LHCN-M2 (cell line): ENCODE data around the gene LNPEP. TPM values are rescaled to one million over a fixed set of nuclear protein-coding genes. Genes with fewer than 3 reads are reported as not detected.
"Not testable (repeated sequence)": the region's sequence is repeated elsewhere in the genome, so short reads cannot be mapped to it uniquely, and the experiment has no call there.

Experiments used
- DNase-seq: peaks from one replicate; pipeline ENCODE4 v3.0.0-alpha.2; 2012; ENCODE audit warnings: low read depth
- total RNA-seq: library from RNA; depleted of rRNA; stranded (reverse); fragments of >200 nt; gene quantifications from 2 replicates; pipeline ENCODE4 v1.2.3, GENCODE V29; 2014

LNPEP gene
- total RNA-seq, 1 experiment from 2014 or later: 29.5 TPM

- DNase-seq: no peak
Measured at GRCh38 chr5:96928931-96929708, 6.8 kb upstream of the LNPEP start.

GRCh38 chr5:96930058-96930457 is 5.8 kb upstream of the LNPEP start:
- DNase-seq: no peak

- no peak for DNase-seq
Measured at GRCh38 chr5:96930589-96930988, 5.3 kb upstream of the LNPEP start.

DNA sequence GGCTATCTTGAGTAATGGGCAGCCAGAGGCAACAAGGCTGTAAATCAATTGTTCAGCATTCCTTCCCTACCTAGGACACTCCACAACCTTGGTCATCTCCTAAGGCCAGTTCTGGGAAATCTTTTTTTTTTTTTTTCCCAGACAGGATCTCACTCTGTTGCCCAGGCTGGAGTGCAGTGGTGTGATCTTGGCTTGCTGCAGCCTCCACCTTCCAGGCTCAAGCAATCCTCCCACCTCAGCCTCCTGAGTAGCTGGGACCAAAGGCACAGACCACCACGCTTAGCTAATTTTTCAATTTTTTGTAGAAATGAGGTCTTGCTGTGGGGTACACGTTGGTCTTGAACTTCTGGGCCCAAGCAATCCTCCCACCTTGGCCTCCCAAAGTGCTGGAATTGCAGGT is 4.8 kb upstream of the LNPEP start:
- not testable (repeated sequence) for DNase-seq

- DNase-seq: no peak
Measured at GRCh38 chr5:96931605-96932004, 4.3 kb upstream of the LNPEP start.

- no peak for DNase-seq
Measured at GRCh38 chr5:96932026-96932425, 3.9 kb upstream of the LNPEP start.

DNA sequence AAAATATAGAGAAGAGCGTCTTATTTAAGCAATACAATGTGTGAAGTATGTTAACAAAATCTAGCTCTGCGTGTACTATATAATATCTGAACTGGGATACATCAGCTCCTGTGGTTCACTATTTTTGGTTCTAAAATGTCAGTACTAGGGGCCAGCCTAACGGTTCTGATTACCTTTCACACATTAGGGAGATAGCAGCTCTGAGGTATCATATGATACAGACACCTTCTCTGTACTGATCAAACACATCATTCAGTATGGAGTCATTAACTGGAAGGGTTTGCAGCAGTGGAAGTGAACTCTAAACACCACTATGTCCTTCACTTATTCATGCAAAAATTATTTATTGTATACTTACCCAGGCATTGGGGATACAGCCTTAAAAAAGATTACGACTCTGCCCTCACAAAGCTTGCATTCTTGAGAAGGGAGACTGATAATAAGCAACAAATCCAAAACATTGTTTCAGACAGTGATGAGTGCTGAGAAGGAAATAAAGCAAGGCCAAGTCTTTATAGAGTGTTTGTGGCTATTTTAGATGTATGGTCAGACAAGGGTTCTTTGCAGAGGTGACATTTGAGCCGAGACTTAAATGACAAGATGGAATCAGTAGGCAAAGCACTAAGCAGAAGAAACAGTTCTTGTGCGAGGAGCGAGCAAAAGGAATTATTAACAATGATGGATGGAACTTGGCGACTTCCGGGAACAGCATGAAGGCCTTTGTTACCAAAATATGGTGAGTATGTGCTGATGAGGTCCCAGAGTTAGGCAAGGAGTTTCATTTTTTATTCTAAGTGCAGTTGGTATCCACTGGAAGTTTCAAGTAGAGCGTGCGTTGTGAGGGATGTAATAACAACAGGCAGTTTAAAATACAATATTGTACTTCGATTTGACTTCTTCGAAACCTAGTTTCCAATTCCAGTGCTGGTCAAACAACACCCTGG is 1.8 kb upstream of the LNPEP start:
- peak; percentile 11 for DNase-seq

DNA sequence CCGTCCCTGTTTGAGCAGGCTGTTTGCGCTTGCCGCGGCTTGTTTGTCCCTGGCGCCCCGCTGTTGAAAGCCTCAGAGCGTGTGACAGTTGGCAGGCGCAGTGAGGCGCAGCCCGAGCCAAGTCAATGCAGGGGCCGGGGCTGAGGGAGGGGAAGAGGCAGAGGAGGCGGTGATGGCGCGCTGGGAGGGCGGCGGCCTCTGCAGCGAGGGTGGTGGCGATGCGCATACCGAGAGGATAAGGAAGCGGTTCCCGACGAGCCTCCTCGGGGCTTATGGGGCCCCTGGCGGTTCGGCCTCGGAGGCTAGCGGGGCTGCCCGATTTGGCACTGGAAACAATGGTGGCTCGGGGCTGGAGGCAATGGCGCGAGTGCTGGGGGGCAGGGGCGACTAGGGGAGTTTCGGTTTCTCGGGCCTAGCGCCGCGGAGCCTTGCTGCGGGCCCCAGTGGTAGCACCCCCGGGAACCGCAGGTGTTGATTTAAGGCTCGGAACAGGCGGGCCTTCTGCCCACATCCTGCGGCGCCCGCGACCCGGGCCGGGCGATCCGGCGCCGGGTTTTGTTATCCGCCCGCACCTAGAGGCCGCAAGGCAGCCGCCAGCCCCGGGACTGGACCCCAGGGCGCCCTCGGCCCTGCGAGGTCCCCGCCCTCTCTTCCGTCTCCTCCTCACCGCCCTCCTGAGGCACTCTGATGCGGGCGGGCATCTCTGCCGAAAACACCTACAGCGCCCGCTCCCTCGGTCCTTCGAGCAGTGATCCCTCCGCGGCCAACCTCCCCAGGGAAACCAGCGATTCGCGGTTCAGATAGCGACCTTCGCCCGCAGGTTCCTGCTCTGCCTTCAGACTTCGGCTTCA is 947 bp upstream of the LNPEP start:
- DNase-seq: peak; percentile 94

DNA sequence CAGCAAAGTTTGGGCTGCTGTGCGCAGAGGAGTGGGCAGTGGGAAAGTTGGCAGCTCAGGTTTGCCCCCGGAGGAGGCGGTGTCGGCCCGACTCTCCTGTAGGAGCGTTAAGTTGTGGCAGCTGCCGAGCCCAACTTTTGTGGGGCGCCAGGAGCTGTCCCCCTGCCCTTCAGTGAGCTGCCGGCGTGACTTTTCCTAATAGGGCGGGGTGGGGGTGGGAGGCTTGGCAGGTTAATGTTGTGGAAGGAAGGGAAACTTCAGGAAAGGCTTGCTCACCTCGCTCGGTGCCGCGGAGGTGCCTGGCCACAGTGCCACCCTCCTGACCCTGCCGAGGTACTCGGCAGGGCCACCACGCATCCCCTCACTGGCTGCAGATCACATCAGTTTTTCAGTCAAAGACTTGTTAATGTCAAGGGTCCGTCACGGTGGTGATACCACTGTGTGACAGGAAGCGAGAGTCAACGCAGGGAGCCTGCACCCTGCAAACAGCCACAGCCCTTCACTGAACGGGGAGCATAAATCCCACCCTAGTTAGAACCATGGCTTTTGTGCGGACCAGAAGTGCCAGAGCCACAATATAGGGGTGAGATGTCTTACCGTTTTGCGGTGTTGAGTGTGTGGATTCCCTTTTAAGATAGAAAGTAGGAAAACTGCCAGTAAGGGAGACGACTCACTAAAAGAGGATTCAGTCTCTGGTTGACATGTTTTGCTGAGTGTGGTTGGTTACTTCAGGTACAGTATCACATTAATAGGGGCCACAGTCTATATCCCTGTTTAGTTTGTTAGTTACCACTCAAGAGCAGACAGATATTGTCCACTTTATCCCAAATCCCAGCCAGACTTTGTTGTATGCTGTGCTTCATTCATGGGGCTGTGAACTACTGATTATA is 796 bp downstream of the LNPEP start:
- peak; percentile 26 for DNase-seq

DNA sequence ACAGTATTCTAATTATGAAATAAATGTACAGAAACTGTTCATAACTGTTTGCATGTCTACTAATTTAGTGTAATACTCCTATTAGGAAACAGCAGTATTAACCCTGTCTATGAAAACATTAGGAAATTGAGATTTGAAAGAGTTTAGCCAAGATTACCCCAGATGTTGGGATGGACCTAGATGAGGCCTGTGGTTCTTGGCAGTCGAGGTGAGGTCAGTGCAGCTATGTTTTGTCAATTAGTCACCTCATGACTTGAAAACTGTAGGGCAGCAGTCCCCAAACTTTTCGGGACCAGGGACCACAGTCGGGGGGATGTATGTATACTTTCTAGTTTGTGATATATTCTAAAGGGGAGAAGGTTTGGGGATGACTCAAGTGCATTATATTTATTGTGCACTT is 4.7 kb downstream of the LNPEP start:
- peak; percentile 35 for DNase-seq

DNA sequence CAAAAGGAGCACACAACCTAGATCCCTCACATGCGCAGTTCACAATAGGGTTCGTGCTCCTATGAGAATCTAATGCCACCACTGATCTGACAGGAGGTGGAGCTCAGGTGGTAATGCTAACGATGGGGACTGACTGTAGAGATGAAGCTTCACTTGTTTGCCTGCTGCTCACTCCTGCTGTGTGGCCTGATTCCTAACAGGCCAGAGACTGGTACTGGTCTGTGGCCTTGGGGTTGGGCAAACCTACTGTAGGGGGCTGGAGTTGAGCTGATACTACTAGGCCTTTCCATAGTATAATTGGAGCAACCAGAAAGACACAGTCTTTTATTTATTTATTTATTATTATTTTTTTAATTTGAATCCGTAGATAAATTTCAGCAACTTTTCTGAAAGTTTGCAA is 5.3 kb downstream of the LNPEP start:
- no peak for DNase-seq

DNA sequence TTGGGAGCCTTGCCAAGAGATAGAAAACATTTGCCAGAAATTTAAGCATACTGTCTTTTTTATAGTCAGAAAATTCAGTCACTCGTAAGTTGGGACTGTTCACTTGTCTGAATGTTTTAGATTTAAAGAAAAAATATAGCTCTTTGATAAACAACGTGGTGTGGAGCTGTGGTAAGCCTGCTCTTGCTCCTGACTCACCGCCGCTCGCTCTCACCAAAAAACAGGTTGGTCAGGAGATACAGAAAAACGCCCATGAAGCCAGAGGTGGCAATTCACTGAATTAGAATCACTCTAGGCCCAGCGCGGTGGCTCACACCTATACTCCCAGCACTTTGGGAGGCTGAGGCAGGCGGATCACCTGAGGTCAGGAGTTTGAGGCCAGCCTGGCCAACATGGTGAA is 6.2 kb downstream of the LNPEP start:
- DNase-seq: no peak

- DNase-seq: no peak
Measured at GRCh38 chr5:96942911-96943310, 7.0 kb downstream of the LNPEP start.

GRCh38 chr5:96943799-96944198 is 7.9 kb downstream of the LNPEP start:
- no peak for DNase-seq

- DNase-seq: no peak
Measured at GRCh38 chr5:96945144-96945897, 9.4 kb downstream of the LNPEP start.

DNA sequence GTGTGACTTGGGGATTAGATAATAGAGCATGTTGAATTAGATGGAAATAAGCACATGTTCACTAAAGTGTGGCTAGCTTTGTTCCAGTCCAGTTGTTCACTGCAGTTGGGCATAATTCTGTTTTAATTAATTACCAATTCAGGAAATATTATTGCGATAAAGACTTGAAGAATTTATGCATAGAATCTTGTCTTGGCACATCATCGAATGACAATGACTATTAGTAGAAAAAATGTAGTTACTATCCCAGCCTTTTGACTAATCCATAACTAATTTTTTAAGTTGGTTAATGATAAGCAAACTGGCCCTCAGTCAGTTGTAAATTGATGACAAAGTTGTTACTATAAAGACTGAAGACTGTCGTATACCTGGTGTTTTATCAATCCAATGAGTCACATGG is 10.5 kb downstream of the LNPEP start:
- DNase-seq: no peak

DNA sequence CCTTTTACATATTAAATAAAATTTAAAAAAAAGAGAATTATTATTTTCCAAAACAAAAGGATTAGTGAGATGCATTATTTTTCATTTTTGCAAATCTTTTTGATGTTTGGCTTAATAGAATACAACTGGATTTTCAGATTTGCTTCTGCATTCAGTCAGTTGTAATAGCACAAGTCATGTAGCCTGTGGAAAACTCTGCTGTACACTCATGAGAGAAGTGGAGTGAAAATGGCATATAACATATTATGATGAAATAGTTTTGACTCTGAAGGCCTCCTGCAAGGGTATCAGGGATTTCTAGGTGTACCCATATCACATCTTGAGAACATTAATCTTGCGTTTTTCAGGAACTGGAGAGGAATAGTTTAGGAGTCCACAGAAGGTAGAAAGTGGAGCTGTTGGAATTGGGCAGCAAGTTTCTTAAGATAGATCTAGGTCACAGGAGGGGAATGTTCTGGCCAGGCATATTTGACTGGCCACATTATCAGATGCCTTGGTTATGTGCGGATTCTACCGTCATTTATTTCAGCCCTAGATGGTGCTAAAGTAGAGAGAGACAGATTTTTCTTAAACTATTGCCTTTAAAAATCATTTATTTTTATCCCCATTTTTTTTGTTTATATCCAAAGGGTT is 16.4 kb downstream of the LNPEP start:
- DNase-seq: no peak

GRCh38 chr5:96952974-96953730 is 17.3 kb downstream of the LNPEP start:
- DNase-seq: no peak
